Activated CD4-positive, CD25-positive, alpha-beta regulatory T cell treated with anti-CD3 and anti-CD28 coated beads, Interleukin-2, amount 50 U/mL, for 72 hours (primary cell): Measurements from ENCODE around the gene CTDSPL.

Experiments
- DNase-seq: peaks from one replicate; pipeline ENCODE4 v3.0.0; 2021

The CTDSPL gene

DNA sequence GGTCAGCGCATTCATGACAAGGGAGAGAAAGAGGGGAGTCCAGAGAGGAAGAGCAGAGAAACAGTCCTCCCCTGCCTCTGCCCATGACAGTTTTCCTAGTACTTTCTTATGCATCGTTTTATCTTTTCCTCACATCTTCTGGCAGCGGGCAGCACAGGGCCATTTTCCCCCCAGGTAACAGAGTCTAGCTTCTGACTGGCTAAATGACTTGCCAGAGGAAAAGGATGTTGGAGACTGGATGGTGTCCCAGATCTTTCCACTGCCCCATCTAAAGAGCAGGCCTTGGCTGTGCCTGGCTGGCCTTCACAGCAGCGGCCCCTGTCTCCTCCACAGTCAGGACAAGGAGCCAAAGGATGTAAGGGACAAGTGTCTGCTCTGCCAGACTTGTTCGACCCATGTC, 59.3 kb downstream of the CTDSPL start:
- DNase-seq: no peak

DNA sequence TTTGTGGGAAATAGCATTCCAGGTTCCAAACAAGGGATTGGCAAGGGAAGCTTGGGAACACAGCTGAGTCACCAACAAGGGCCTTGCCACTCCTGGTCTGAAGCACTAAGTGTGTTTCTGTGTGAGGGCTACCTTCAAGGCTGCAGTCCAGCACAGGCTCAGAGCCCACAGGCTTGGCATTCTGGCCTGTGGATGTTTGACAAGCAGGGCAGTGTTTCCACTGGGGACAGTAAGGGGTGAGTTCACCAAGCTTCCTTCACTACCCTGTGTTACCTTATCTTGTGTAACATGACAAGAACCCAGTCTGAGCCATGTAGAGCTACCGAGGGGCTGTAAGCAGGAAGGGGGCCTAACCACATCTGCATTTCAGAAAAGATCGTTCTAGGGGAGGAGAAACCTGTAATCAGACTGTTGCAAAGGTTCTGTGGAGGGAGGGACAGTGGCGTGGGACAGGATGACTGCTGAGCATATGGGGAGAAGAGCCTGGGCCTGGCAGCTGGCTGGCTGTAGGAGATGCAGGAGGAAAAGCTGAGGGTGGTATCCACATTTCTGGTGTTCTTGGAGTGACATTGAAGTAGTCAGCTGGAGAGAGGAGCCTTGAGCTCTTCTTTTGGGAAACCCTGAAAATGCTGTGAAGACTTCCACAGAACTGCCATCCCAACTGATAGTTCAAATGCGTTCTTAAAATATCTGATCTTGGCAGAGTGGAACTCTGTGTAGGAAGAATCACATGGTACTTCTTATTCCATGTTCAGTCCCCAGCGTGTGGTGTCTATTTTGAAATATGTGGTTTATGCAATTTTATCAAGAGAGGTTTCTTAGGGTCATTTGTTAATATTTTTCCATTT, 61.3 kb downstream of the CTDSPL start:
- DNase-seq: no peak

DNA sequence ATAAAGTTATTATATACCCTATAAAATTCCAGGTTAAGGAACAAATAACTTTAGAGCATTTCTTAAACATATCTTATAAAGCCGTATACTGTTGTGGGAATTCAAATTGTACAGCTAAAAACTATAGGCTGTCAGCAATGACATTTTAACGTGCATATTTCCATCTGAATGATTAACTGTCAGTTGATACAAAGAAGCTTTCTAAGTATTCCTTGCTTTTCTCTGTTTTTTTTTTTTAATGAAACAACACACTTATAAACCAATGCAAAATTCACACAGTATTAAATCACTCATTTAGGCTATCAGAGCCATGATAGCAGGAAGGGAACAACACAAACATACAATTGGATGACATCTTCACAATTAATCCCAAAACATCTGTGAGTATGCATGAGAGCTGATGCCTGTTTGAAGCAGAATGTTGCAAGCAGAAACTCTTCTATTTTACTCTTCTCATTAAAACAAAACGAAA, 61.9 kb downstream of the CTDSPL start:
- DNase-seq: no peak

DNA sequence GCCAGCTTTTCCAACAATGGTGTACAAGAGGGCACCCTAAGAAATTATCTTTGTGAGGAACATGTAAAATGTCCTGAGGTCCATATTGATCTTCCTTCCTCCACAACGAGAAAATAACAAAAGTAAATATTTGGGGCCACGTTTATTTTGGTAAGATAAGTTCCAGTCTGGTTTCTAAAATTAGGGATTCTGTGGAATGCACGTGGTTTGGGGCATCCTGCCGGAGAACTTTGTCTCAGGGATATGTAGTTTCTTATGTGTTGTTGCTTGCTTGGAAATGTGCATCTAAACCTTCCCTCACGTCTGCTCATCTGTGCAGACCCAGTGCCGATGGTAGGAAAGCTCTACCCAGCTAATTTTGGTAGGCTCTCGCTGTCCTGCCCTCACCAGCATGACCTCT, 62.8 kb downstream of the CTDSPL start:
- DNase-seq: no peak

DNA sequence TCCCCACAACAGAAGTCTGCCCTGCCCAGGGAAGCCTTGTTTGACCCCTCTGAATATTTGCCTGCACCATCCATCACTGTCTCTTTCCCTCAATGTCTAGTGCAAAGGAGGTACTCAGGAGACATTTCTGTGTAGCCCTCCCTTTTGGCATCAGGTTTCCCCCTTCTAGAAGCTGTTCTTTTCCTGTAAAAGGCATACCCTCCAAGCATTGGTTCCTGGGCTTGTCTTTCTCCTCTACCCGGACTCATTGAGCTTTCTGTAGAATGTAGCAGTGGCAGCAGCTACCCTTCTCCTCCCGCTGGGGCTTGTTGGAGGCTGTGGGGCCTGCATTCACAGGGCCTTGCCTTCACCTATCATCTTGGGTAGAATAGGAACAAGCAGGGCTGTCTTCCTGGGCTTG, 63.5 kb downstream of the CTDSPL start:
- DNase-seq: no peak

DNA sequence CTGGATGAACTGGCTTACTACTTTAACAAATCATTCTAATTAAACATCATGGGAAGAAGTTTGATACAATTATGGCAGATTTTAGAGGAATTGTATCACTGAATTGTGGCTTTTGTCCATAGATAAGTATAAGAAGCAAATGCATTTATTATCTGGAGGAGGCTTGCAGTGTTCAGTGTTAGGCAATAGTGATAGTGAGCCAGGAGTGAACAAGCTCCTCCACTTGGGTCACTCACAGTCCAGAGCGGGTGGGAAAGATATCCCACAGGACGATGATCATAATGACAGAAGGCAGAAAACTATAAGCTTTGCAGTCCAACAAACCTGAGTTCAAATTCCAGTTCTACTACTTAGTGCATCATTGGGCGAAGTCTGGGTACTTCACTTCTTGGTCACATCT, 64.9 kb downstream of the CTDSPL start:
- DNase-seq: no peak

DNA sequence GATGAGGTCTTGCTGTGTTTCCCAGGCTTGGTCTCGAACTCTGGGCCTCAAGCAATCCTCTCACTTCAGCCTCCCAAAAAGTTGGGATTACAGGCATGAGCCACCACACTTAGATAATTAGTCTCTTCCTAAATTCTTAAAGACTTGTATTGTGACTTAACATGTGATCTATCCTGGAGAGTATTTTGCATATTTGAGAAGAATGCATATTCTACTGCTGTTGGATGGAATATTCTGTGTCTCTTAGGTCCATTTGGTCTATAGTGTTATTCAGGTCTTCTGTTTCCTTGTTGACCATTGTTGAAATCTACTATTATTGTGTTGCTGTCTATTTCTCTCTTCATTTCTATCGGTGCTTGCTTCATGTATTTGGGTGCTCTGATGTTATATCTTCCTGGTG, 68.8 kb downstream of the CTDSPL start:
- no peak for DNase-seq

DNA sequence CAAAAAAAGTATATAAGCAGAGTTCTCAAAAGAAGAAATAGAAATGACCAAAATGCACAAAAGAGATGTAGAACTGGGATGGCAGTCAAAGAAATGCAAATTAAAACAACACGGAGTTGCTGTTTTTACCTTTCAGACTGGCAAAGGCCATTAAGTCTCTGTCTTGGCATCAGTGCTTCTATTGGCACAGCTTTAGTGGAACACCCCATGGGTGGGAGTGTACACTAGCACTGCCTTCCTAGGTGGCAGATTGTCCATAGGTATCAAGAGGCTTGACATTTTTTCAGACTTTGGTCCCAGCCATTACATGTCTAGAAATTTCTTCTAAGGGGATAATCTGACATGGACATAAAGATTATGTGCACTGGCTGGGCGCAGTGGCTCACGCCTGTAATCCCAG, 70.8 kb downstream of the CTDSPL start:
- no peak for DNase-seq

DNA sequence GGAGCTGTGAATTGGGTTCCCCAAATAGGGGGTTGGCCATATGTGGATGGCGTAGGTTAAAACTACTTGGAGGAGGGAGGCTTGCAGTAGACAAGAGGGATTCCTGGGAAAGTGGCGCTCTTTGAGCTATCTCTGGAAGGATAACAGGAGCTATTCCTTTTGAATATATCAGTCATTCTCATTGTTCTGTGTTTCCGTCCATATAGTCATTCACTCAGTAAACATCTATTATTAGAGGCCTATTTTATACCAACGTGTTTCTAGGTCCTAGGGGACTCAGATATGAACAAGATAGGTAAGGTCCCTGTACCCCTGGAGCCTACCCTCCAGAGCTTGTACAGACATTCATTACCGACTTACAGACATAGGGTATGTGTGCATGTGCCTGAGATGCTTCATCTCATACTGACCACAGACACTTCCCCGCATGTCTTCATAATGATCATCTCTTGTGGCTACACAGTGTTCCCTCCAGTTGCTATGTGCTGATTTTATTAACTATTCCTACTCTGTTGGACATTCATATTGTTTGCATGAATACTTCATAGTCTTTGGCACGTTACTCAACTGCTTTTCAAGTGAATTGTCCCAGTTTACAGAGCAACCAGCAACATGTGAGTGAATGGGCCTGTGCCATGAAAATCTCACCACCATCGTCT, 73.1 kb downstream of the CTDSPL start:
- no peak for DNase-seq

DNA sequence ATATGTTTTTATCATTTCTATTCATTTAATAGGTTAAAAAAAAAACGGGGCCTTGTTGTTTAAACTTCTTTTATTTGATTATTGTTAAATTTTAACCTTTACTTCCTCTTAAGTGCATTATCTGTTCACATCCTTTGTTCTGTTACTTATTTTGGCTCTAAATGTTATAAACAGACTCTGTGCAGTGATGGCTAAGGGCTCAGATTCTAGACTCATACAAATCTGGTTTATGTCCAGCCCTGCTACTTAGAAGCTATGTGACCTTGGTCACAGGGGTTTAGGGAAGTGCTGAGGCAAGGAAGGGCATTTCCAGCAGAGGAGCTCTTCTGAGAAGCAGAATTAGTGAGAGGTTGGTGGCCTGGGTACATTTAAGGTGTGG, 73.6 kb downstream of the CTDSPL start:
- DNase-seq: no peak

DNA sequence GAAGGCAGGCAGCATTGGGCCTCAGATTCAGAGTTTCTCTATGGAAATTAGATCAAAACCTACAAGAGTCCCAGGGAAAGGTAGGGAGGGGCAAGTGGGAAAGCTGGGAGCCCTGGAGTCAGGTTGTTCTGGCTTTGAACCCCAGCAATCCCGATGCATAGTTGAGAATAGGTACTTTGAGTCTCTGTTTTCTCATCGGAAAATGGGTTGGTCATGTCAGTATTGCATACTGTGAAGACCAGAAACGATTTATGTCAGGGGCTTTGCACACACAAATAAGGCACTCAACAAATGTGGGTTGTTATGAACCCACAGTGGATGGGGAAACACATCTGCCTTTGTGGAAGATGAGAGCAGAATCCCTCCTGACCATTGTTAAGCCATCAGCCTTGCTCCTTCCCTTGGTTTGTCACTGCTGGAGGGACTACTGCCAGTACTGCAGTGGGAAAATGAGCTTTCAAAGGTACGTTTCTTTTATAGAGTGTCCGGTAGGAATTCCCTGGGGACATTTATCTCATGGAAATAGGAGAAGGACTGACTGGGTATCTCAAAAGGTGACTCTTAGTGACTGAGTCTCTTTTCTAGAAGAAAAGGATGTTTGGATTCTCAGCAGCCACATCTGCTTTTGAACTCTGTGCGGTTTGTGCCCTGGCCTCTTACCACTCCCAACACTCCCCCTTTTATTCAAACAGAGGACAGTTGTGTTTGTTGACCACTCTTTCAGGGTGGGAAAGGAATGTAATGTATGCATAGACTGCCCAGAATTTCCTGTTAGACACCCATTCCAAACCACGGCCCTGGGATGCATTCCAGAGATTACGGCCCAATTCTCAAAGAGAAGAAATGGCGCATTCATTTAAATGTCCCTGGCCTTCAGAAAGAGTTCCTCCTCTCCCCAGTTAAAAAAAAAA, 74.3 kb downstream of the CTDSPL start:
- no peak for DNase-seq

DNA sequence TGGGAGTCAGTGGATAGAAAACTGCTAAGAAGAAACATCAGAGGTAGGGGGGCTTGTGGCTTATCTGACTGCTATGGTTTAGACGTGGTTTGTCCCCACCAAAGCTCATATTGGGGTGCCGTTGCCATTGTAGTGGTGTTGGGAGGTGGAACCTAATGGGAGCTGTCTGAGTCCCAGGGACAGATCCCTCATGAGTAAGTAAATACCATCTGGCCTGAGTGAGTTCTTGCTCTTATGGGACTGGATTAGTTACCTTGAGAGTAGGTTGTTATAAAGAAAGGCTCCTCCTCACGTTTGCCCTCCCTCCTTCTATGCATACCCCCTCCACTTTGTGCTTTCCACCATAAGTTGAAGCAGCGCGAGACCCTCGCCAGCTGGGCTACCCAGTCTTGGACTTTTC, 75.5 kb downstream of the CTDSPL start:
- no peak for DNase-seq

DNA sequence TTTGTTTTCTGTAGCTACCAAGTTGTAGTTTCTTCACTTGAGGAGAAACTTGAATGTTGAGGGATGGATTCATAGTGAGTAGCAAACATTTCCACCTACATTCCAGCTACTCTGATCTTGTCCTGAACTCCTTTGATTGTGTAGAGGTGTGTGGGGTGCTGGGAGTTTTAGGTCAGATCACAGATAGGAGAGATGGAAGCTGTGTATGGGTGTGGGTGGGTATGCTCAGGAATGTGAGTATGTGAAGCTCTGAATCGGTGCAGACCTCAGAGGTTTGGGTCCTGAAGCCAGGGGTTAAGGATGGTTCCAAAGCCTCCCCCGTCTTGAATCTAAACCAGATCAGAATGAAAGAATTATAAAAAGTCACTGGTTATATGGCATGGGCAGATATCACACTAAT, 76.3 kb downstream of the CTDSPL start:
- DNase-seq: no peak

DNA sequence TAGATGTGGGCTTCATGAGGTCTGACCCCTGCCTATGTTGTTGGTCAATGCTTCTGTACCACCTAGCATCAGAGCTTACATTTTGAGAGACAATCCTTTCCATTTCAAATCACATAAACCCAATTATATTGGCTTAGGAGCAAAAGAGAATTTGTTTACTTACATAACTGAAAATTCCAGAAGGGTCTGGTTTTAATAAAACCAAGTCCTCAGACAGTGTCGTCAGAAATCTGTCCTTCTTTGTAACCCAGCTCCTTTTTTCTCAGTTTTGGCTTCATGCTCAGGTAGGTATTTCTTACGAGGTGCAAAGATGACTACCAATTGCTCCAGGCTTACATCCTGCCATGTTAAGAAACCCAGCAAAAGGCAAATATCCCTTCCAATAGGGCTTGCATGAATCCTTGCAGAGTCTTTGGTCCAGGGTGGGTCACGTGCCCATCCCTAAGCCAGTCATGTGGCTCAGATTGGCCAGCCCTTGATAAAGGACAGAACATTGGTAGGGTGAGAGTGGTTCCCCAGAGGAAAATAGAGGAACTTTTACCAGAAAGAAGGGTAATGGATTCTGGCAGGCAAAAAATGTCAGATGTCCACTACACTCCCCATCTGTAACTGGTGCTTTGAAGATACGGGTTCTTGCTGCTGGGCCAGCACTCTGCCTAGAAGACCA, 78.7 kb downstream of the CTDSPL start:
- DNase-seq: no peak

DNA sequence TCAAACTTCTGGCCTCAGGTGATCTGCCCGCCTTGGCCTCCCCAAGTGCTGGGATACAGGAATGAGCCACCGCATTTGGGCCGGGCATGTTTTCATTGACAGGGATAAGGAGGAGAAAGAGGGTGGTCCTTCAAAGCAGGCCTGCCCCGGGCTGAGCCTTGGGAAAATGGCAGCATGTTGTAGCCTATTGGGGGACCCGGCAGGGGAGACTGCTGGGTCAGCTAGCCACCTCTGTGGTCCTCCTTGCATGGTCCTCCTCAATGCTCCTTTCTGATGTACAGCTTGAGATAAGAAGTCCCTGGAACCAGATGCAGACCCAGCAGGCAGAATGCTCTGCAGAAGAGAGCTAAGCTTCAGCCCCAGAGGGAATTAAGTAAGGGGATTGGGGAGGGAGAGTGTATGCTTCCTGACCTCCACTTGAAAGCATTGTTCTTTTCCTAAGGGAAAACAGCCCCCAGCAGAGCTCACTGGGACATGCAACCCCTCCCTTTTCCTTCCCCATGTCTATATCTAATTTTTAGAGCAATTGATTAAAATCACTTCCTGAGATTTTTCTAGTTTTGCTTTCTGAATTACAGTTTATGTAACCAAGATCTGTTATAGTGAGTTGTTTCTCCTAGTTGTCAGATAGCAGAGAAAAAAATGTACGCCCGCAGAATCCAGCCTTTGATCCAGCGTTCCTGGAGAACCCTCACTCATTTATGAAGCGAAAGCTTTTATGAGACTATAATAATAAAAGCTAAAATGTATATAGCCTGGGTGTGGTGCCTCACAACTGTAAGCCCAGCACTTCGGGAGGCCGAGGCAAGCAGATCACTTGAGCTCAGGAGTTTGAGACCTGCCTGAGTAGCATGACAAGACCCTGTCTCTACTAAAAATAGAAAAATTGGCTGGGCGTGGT, 80.2 kb downstream of the CTDSPL start:
- no peak for DNase-seq

DNA sequence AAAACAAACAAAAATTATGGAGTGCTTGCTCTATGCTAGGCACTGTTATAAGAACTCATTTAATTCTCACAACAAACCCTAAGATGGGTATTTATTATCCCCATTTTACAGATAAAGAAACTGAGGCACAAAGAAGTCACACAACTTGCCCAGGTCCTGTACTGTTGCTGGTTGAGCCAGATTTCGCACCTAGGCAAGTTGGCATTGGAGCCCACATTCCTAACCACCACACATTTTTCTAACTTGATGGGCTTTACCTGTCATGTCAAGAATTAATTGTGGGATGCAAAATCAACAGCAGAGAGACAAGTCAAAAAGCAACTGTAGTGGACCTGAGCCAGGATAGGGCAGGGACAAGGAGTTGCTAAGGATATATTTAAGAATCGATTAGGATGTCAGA, 81.0 kb downstream of the CTDSPL start:
- no peak for DNase-seq

DNA sequence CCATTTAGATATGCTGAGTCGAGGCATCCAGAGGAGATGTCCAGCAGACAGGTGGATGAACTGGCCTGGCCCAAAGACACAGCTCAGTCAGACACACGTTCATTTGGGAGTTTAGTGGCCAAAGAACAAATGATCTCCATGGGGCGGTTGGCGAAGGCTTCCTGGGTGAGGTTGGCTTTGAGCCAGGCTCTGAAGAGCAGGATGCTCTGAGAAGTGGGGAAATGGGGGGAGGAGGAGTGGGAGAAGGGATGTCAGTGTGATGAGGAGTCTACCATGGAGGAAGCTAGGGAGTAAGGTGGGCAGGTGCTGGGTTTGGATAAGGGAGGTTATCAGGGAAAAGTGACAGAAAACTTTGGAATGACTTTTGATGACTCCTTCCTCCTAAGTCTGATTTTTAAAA, 81.4 kb downstream of the CTDSPL start:
- DNase-seq: no peak

DNA sequence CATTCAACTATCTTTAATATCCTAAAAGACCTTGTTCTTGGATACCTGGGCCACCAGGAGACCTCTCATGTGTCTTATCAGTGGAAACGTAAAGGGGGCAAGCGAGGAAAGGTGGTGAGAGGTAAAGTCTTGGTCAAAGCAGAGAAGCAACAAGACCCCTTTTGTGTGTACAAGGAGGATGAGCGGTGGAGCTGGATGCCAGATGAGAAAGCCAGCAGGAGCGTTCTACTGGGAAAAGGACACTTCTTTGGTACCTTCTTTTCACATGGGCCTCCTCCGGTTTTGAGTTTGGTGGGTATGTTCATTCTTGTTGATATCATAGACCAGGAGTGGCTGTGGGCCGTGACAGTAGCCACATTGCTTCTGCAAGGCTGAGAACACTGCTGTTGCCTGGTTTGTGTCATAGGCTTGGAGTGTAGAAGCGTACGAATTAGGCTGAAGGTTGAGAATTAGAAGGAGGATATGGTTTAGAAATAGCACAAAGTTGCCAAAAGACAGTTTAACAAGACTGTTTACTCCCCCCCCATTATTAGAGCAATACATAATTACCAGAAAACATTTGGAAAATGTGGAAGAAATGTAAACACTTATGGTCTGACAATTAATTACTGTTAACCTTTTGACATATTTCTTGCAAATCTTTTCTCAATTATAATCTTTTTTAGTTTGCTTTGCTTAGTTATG, 82.1 kb downstream of the CTDSPL start:
- no peak for DNase-seq

DNA sequence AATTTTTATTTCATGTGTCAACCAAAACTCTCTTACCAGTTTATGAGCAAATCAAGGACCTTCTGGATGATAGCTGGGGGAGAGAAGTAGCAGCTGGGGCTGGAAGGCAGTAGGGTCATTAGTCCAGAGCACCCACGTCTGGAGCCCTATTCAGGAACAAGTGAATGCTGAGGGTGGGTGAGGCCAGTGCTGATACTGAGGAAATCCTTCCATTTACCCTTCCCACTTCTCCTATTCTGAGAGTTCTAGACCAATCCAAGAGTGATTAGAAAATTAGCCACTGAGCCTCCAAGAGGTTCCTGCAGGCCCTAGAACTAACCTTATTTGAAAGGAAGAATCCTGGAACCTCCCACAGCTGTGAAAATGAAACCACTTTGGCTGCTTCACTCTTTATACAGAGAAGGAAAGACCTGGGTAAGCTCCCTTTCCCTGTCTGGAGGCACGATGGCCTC, 82.7 kb downstream of the CTDSPL start:
- no peak for DNase-seq

DNA sequence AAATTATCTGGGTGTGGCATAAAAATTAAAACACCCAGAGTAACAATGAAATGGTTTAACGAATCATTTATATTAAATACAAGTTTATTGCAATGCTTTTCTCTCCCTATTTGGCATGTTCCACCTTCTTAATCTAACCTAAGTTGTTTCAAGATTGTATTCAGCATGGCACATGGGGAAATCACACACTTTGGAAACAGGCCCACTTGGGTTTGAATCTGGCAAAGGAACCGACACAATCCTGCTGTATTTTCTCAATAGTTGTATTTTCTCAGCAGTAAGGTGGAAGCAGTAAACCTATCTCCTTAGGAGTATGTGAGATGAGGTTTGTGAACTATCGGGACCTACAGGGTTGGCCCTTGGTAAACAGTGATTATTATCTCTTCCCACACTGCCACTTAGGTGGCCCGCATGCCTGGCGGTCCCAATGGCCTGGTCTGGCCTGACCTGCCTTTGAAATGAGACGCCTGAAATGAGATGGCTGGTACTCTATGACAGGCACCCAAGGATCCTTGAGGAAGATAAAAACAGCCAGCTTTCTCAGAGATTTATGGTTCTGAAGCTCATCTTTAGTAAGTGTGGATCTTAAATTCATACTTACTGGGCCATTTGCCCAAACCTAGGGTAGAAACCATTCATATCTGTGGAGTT, 83.6 kb downstream of the CTDSPL start:
- DNase-seq: no peak
